ENCODE results near the gene CCN5.
A peak's percentile ranks its signal among the peaks of the same experiment; 100 is the strongest.

CCN5 gene

GRCh38 chr20:44717986-44718385 is 2.8 kb downstream of the CCN5 start:
- DNase-seq, result no peak

- DNase-seq, result no peak
Measured at GRCh38 chr20:44719841-44720240, 4.7 kb downstream of the CCN5 start.

- no peak for DNase-seq
Measured at GRCh38 chr20:44720621-44720996, 5.4 kb downstream of the CCN5 start.

- no peak for DNase-seq
Measured at GRCh38 chr20:44720997-44721784, 6.0 kb downstream of the CCN5 start.

- DNase-seq, result no peak
Measured at GRCh38 chr20:44721785-44722054, 6.6 kb downstream of the CCN5 start.

- no peak for DNase-seq
Measured at GRCh38 chr20:44722990-44723389, 7.8 kb downstream of the CCN5 start.

GRCh38 chr20:44723391-44723790 is 8.2 kb downstream of the CCN5 start:
- no peak for DNase-seq

GRCh38 chr20:44723798-44724362 is 8.7 kb downstream of the CCN5 start:
- DNase-seq, result no peak

GRCh38 chr20:44724423-44725091 is 9.4 kb downstream of the CCN5 start:
- DNase-seq, result no peak

- no peak for DNase-seq
Measured at GRCh38 chr20:44725837-44726236, 10.7 kb downstream of the CCN5 start.

- DNase-seq, result no peak
Measured at GRCh38 chr20:44727039-44727438, 11.9 kb downstream of the CCN5 start.

GRCh38 chr20:44727651-44728050 is 12.5 kb downstream of the CCN5 start:
- no peak for DNase-seq

GRCh38 chr20:44728801-44729443 is 13.8 kb downstream of the CCN5 start:
- DNase-seq, result no peak

GRCh38 chr20:44730441-44730840 is 15.3 kb downstream of the CCN5 start:
- no peak for DNase-seq

- no peak for DNase-seq
Measured at GRCh38 chr20:44731657-44732056, 16.5 kb downstream of the CCN5 start.

GRCh38 chr20:44732327-44732726 is 17.2 kb downstream of the CCN5 start:
- DNase-seq, result no peak

- peak; percentile 62 for DNase-seq
Measured at GRCh38 chr20:44733341-44734069, 18.3 kb downstream of the CCN5 start.

GRCh38 chr20:44734938-44735337 is 19.8 kb downstream of the CCN5 start:
- no peak for DNase-seq

GRCh38 chr20:44735816-44736169 is 20.6 kb downstream of the CCN5 start:
- DNase-seq, result no peak

GRCh38 chr20:44736170-44737021 is 21.2 kb downstream of the CCN5 start:
- DNase-seq, result no peak

GRCh38 chr20:44737116-44737515 is 21.9 kb downstream of the CCN5 start:
- DNase-seq, result no peak

GRCh38 chr20:44738813-44739477 is 23.8 kb downstream of the CCN5 start:
- DNase-seq, result no peak

Data from activated T-cell treated with anti-CD3 and anti-CD28 coated beads, Interleukin-2, amount 50 U/mL, for 1 hour (primary cell).